RWPE2 (cell line): ENCODE measurements around the gene NEAT1.

Source experiments
- ATAC-seq: fragments of 200-7000 bp; cut with Tn5 transposase; 3 replicates; pipeline ENCODE4 v1.9.1; 2021; ENCODE audit warnings: low read depth
- DNase-seq: peaks from one replicate; pipeline ENCODE4 v3.0.0-alpha.2; 2020; ENCODE audit warnings: low spot score
- H3K27ac ChIP-seq: fragments of 450-650 bp; 2 replicates; pipeline ENCODE4 v1.5.1; 2017; ENCODE audit warnings: mild to moderate bottlenecking; ENCODE audit not compliant: poor library complexity, severe bottlenecking
- H3K27me3 ChIP-seq: fragments of 250-450 bp; sonication (Bioruptor Pico); 2 replicates; pipeline ENCODE4 v1.5.1; 2021; ENCODE audit warnings: mild to moderate bottlenecking, moderate library complexity; ENCODE audit not compliant: insufficient read depth, poor library complexity, severe bottlenecking
- H3K36me3 ChIP-seq: fragments of 250-450 bp; sonication (Bioruptor Pico); 2 replicates; pipeline ENCODE4 v1.5.1; 2020; ENCODE audit warnings: low read depth, mild to moderate bottlenecking, moderate library complexity
- H3K4me1 ChIP-seq: fragments of 250-450 bp; sonication (Bioruptor Pico); 2 replicates; pipeline ENCODE4 v1.5.1; 2021; ENCODE audit warnings: mild to moderate bottlenecking, moderate library complexity; ENCODE audit not compliant: insufficient read depth, poor library complexity, severe bottlenecking
- H3K4me3 ChIP-seq: fragments of 250-450 bp; sonication (Bioruptor Pico); 2 replicates; pipeline ENCODE4 v1.5.1; 2021; ENCODE audit warnings: mild to moderate bottlenecking, moderate library complexity; ENCODE audit not compliant: severe bottlenecking
- H3K9me3 ChIP-seq: fragments of 250-450 bp; sonication (Bioruptor Pico); 2 replicates; pipeline ENCODE4 v1.5.1; 2021; ENCODE audit warnings: mild to moderate bottlenecking, moderate library complexity; ENCODE audit not compliant: severe bottlenecking
- TF ChIP-seq, protein P1 (sequence below): fragments of 450-650 bp; IDR thresholded peaks from one replicate; pipeline ENCODE4 v1.5.1; 2017; ENCODE audit warnings: mild to moderate bottlenecking, moderate library complexity; ENCODE audit not compliant: poor library complexity, severe bottlenecking

The NEAT1 gene

GRCh38 chr11:65421794-65422632, 585 bp upstream of the NEAT1 start:
- DNase-seq (peak; percentile 97), ATAC-seq (no peak)
- Histone ChIP-seq H3K36me3 (peaks cover 43% of the 10 kb centered on the region), H3K9me3 (no peaks in the 10 kb centered on the region), H3K27ac (peak overlapping the region; percentile 97), H3K4me1 (peaks cover 32% of the 10 kb centered on the region), H3K4me3 (peak overlapping the region; percentile 76), H3K27me3 (no peaks in the 10 kb centered on the region)
- TF ChIP-seq, protein P1, sequence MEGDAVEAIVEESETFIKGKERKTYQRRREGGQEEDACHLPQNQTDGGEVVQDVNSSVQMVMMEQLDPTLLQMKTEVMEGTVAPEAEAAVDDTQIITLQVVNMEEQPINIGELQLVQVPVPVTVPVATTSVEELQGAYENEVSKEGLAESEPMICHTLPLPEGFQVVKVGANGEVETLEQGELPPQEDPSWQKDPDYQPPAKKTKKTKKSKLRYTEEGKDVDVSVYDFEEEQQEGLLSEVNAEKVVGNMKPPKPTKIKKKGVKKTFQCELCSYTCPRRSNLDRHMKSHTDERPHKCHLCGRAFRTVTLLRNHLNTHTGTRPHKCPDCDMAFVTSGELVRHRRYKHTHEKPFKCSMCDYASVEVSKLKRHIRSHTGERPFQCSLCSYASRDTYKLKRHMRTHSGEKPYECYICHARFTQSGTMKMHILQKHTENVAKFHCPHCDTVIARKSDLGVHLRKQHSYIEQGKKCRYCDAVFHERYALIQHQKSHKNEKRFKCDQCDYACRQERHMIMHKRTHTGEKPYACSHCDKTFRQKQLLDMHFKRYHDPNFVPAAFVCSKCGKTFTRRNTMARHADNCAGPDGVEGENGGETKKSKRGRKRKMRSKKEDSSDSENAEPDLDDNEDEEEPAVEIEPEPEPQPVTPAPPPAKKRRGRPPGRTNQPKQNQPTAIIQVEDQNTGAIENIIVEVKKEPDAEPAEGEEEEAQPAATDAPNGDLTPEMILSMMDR, result no peak

DNA sequence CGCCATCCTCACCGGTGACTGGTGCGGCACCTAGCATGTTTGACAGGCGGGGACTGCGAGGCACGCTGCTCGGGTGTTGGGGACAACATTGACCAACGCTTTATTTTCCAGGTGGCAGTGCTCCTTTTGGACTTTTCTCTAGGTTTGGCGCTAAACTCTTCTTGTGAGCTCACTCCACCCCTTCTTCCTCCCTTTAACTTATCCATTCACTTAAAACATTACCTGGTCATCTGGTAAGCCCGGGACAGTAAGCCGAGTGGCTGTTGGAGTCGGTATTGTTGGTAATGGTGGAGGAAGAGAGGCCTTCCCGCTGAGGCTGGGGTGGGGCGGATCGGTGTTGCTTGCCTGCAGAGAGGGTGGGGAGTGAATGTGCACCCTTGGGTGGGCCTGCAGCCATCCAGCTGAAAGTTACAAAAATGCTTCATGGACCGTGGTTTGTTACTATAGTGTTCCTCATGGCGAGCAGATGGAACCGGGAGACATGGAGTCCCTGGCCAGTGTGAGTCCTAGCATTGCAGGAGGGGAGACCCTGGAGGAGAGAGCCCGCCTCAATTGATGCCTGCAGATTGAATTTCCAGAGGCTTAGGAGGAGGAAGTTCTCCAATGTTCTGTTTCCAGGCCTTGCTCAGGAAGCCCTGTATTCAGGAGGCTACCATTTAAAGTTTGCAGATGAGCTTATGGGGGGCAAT, 1.1 kb downstream of the NEAT1 start:
- Histone ChIP-seq H3K27me3 (no peaks in the 10 kb centered on the region), H3K36me3 (peaks cover 59% of the 10 kb centered on the region), H3K27ac (peak overlapping the region; percentile 97), H3K4me1 (peaks cover 28% of the 10 kb centered on the region), H3K4me3 (peak overlapping the region; percentile 76), H3K9me3 (no peaks in the 10 kb centered on the region)
- TF ChIP-seq, protein P1, result no peak
- ATAC-seq (no peak), DNase-seq (peak; percentile 42)

DNA sequence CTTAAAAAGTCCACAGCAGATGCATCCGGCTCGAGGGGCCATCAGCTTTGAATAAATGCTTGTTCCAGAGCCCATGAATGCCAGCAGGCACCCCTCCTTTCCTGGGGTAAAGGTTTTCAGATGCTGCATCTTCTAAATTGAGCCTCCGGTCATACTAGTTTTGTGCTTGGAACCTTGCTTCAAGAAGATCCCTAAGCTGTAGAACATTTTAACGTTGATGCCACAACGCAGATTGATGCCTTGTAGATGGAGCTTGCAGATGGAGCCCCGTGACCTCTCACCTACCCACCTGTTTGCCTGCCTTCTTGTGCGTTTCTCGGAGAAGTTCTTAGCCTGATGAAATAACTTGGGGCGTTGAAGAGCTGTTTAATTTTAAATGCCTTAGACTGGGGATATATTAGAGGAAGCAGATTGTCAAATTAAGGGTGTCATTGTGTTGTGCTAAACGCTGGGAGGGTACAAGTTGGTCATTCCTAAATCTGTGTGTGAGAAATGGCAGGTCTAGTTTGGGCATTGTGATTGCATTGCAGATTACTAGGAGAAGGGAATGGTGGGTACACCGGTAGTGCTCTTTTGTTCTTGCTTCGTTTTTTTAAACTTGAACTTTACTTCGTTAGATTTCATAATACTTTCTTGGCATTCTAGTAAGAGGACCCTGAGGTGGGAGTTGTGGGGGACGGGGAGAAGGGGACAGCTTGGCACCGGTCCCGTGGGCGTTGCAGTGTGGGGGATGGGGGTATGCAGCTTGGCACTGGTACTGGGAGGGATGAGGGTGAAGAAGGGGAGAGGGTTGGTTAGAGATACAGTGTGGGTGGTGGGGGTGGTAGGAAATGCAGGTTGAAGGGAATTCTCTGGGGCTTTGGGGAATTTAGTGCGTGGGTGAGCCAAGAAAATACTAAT, 1.9 kb downstream of the NEAT1 start:
- H3K4me3 ChIP-seq, result peak overlapping the region; percentile 76
- TF ChIP-seq, protein P1, result no peak
- DNase-seq, result peak; percentile 47
- peaks cover 67% of the 10 kb centered on the region for H3K36me3 ChIP-seq
- H3K27ac ChIP-seq, result peak overlapping the region; percentile 97
- H3K27me3 ChIP-seq, result no peaks in the 10 kb centered on the region
- no peaks in the 10 kb centered on the region for H3K9me3 ChIP-seq
- H3K4me1 ChIP-seq, result peaks cover 29% of the 10 kb centered on the region
- no peak for ATAC-seq

DNA sequence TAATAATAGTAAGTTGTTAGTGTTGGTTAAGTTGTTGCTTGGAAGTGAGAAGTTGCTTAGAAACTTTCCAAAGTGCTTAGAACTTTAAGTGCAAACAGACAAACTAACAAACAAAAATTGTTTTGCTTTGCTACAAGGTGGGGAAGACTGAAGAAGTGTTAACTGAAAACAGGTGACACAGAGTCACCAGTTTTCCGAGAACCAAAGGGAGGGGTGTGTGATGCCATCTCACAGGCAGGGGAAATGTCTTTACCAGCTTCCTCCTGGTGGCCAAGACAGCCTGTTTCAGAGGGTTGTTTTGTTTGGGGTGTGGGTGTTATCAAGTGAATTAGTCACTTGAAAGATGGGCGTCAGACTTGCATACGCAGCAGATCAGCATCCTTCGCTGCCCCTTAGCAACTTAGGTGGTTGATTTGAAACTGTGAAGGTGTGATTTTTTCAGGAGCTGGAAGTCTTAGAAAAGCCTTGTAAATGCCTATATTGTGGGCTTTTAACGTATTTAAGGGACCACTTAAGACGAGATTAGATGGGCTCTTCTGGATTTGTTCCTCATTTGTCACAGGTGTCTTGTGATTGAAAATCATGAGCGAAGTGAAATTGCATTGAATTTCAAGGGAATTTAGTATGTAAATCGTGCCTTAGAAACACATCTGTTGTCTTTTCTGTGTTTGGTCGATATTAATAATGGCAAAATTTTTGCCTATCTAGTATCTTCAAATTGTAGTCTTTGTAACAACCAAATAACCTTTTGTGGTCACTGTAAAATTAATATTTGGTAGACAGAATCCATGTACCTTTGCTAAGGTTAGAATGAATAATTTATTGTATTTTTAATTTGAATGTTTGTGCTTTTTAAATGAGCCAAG, 2.7 kb downstream of the NEAT1 start:
- peaks cover 24% of the 10 kb centered on the region for H3K4me1 ChIP-seq
- DNase-seq, result peak; percentile 52
- no peaks in the 10 kb centered on the region for H3K27me3 ChIP-seq
- peaks cover 76% of the 10 kb centered on the region for H3K36me3 ChIP-seq
- H3K4me3 ChIP-seq, result peak overlapping the region; percentile 76
- no peaks in the 10 kb centered on the region for H3K9me3 ChIP-seq
- peak overlapping the region; percentile 97 for H3K27ac ChIP-seq
- TF ChIP-seq, protein P1, result no peak
- ATAC-seq, result no peak
